ENCODE measurements around the gene ZDHHC17. TPM values are rescaled to one million over a fixed set of nuclear protein-coding genes. Genes with fewer than 3 reads are reported as not detected.

The ZDHHC17 gene
- polyA plus RNA-seq, 1 of the 3 experiments (the other 2 are of a cell fraction): 28.6 TPM

DNA sequence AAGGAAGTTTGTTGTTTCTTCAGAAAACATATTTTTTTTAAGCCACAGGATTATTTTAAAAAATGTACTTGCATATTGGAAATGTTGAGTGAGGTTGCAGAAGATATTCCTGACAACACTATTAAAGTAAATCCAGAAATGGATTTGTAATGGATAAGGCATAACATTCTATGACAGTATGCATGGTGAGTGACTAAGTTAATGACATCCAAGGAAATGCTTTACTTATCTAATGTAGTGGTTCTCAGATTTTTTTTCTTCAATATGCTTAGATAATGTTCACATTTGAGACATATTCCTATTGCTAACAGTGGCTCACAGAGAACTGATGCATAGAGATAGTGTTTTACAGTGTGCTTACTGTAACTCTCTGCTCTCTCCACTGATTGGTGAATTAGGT lies 49.4 kb downstream of the ZDHHC17 start:
- DNase-seq: no peak
- no peaks in the 10 kb centered on the region for H3K27me3 ChIP-seq (ENCODE audit: insufficient read depth)
- H3K4me2 ChIP-seq: no peak overlapping the region
- H2AFZ ChIP-seq (ENCODE audit: low read depth): no peak overlapping the region
- TF ChIP-seq RXRA (IDR thresholded peaks at IDR 0.05; ENCODE audit: borderline replicate concordance, low read depth) (no peak), YY1 (IDR thresholded peaks at IDR 0.05; ENCODE audit: low read depth) (no peak), CTCF (IDR thresholded peaks at IDR 0.05) (no peak), EZH2phosphoT487 (IDR thresholded peaks at IDR 0.05; ENCODE audit: borderline replicate concordance, low read depth) (no peak), RFX5 (IDR thresholded peaks at IDR 0.05; ENCODE audit: low read length) (no peak), MXI1 (IDR thresholded peaks at IDR 0.05; ENCODE audit: low read depth, low read length) (no peak), FOXM1 (IDR thresholded peaks at IDR 0.05; ENCODE audit: low read depth) (no peak), TCF12 (IDR thresholded peaks at IDR 0.05) (no peak), GABPA (IDR thresholded peaks at IDR 0.05; ENCODE audit: low read depth) (no peak), SMC3 (IDR thresholded peaks at IDR 0.05; ENCODE audit: low read depth, low read length) (no peak), TEAD4 (IDR thresholded peaks at IDR 0.05; ENCODE audit: borderline replicate concordance, insufficient read depth) (no peak), TAF1 (IDR thresholded peaks at IDR 0.05; ENCODE audit: borderline replicate concordance, low read depth, low read length) (no peak), CHD2 (IDR thresholded peaks at IDR 0.05; ENCODE audit: low read length, partially characterized antibody) (no peak)
- TF ChIP-seq, protein P1, sequence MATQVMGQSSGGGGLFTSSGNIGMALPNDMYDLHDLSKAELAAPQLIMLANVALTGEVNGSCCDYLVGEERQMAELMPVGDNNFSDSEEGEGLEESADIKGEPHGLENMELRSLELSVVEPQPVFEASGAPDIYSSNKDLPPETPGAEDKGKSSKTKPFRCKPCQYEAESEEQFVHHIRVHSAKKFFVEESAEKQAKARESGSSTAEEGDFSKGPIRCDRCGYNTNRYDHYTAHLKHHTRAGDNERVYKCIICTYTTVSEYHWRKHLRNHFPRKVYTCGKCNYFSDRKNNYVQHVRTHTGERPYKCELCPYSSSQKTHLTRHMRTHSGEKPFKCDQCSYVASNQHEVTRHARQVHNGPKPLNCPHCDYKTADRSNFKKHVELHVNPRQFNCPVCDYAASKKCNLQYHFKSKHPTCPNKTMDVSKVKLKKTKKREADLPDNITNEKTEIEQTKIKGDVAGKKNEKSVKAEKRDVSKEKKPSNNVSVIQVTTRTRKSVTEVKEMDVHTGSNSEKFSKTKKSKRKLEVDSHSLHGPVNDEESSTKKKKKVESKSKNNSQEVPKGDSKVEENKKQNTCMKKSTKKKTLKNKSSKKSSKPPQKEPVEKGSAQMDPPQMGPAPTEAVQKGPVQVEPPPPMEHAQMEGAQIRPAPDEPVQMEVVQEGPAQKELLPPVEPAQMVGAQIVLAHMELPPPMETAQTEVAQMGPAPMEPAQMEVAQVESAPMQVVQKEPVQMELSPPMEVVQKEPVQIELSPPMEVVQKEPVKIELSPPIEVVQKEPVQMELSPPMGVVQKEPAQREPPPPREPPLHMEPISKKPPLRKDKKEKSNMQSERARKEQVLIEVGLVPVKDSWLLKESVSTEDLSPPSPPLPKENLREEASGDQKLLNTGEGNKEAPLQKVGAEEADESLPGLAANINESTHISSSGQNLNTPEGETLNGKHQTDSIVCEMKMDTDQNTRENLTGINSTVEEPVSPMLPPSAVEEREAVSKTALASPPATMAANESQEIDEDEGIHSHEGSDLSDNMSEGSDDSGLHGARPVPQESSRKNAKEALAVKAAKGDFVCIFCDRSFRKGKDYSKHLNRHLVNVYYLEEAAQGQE (IDR thresholded peaks at IDR 0.05; ENCODE audit: low read depth, low read length): no peak
- no peak overlapping the region for H3K4me3 ChIP-seq (ENCODE audit: low read depth in 2 of 2, low read length in 1 of 2)
- H3K27ac ChIP-seq (ENCODE audit: low read depth in 2 of 2, low read length in 1 of 2): no peak overlapping the region
- no peaks in the 10 kb centered on the region for H3K9me3 ChIP-seq
- H3K9me2 ChIP-seq: no peaks in the 10 kb centered on the region
- H3K36me3 ChIP-seq (replicated peaks in 1 of 2; ENCODE audit: control insufficient read depth in 1 of 2, insufficient read depth in 2 of 2, low read length in 1 of 2): peaks cover 74 to 76% of the 10 kb centered on the region in 2 experiments
- H3K4me1 ChIP-seq (ENCODE audit: control insufficient read depth in 1 of 2, insufficient read depth in 2 of 2, low read depth in 1 of 2, low read length in 1 of 2): no peaks in the 10 kb centered on the region; a peak in 1 of 4 replicates
- POLR2A ChIA-PET: no interaction called here
- H3K79me2 ChIP-seq (ENCODE audit: insufficient read depth): no peaks in the 10 kb centered on the region; the same call in 1 of the 2 replicates
- no peaks in the 10 kb centered on the region for H3F3A ChIP-seq (replicated peaks; ENCODE audit: insufficient read depth)
- H4K20me1 ChIP-seq (ENCODE audit: insufficient read depth): no peaks in the 10 kb centered on the region
- H3K9ac ChIP-seq: no peak overlapping the region
- CTCF ChIA-PET: no interaction called here

Measured in SK-N-SH (cell line).